ENCODE measurements around the gene C1QTNF1.

GRCh38 chr17:79043931-79044320 lies 20.0 kb downstream of the C1QTNF1 start:
- TF ChIP-seq CTCF (IDR thresholded peaks at IDR 0.05; ENCODE audit: low read length): no peak
- TF ChIP-seq EZH2 (optimal IDR thresholded peaks at IDR 0.05; ENCODE audit: low read depth, low read length): no peak
- TF ChIP-seq EZH2phosphoT487 (IDR thresholded peaks at IDR 0.05; ENCODE audit: low read length): no peak
